IPS-18c (cell line): ENCODE results near the gene AAK1.
"Not testable (repeated sequence)": the region's sequence is repeated elsewhere in the genome, so short reads cannot be mapped to it uniquely, and the experiment has no call there.

Experiments used
- H3K4me3 ChIP-seq: 2 replicates; pipeline ENCODE4 v1.7.0; 2013; ENCODE audit warnings: low read depth, mild to moderate bottlenecking, low read length, moderate library complexity; ENCODE audit not compliant: insufficient read depth
- H3K9me3 ChIP-seq: one replicate; pipeline ENCODE4 v1.6.1; 2013; ENCODE audit warnings: mild to moderate bottlenecking, low read length, moderate library complexity; ENCODE audit not compliant: control insufficient read depth, insufficient read depth

The AAK1 gene

DNA sequence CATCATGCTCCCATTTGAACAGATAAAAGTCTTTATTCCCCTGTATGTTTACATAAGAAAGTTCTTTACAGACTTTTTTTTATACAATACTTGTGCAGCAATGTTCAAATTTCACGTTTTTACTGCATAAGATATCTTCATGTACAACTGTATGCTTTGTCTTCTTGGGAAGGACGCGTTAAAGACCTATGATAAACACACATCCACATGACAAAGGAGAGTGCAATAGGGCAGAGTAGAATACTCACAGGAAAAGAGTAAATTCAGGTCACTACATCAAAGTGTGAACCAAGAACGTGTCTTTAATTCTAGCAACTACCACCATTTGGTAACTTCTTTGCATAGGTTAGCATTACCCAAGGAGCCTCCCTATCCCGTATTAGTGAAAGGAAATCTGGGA, 172.6 kb downstream of the AAK1 start:
- H3K4me3 ChIP-seq: no peak overlapping the region

DNA sequence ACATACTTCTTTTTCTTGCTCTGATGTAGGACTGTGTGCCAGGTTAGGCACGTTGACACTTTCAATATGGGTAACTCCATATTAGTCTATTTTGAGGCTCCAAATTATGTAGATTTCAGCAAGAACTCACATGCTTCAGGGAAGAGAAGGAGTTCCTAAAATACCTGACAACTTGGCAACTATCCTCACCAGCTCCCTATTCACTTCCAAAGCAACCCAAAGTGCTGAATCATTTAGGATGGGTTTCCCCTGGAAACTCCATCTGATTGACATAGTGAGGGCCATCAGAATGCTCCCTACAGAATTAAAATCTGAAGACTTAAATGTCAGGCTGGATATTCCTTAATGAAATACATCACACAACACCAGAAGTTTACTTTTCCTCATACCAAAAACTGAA, 173.8 kb downstream of the AAK1 start:
- H3K4me3 ChIP-seq: no peak overlapping the region
- no peaks in the 10 kb centered on the region for H3K9me3 ChIP-seq

More for the DNA sequence above, 172.6 kb downstream of the AAK1 start:
- H3K9me3 ChIP-seq: no peaks in the 10 kb centered on the region

DNA sequence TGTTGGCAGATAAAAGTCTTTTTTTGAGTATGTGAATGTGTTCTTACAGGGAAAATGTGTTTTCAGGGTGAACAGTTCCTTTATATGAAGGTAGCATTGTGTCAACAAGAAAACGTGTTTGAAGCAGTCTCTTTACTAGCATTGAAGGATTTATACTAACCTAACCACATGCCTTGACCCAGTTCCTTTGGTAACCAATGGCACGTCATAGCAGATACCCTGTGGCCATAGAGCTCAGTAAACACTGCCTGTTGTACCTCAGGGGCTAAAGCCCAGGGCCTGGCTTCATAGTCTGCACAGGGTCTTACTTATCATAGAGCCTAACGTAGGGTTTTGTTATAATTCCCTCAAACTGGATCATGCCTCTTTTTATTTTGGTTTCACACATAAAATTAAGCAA, 174.2 kb downstream of the AAK1 start:
- H3K9me3 ChIP-seq: no peaks in the 10 kb centered on the region
- H3K4me3 ChIP-seq: no peak overlapping the region

DNA sequence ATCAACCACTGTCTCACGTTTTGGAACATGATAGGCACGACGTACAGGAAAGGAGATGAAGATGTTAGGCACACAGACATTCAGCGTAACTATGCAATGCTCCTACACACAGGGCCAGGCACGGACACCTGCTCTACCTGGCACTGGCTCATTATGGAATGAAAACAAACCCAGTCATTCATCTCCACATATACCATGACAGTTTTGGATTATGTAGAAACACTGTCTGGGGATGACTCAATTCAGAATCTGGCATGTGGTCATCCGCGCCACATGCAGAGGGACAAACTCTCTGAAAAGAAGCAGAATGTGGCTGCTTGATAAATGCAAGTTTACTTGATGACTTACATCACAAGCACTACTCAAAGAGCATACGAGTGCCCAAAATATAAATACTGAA, 176.8 kb downstream of the AAK1 start:
- no peak overlapping the region for H3K4me3 ChIP-seq
- H3K9me3 ChIP-seq: no peaks in the 10 kb centered on the region

DNA sequence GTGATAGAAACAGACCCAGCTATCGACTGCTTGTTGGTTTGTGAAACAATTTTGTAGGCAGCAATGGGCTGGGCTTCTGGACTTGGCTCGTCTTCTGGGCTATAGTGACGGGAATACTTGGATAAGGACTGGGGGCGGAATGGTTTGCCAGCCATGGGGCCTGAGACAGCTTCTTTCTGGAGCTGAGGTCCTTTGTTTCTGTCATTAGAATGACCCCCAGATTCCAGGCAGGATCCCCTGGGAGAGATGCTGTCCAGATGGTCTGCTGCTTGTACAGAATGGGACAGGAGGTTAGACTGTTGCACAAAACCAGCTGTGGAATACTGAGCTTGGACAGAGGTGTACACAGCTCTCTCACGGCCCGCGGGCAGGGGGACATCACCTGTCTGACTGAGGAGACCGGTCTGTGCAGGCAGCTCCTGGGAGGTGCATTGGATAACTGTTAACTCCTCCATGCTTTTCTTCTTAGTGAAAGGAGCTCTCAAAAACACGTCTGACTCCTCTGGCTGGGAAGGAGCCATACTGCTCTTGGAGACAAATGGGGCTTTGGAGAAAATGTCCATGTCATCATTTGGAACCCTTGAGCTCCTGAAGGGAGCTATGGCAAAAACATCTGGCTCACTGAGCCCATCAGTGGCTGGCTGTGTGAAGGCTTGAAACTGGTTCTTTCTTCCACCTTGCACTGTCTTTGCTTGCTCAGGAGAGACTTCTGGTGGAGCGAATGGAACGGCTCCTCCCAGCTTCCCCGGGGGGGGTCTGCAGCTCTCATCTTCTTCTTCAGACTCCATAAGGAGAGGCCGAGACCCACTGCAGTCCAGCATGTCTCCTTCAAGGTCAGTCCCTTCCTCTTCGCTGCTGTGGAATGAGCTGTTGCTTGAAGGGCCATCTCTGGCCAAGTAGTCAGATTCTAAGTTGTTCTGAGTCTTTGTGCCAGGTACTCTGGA, 177.8 kb downstream of the AAK1 start:
- Histone ChIP-seq H3K9me3 (no peaks in the 10 kb centered on the region), H3K4me3 (no peak overlapping the region)

DNA sequence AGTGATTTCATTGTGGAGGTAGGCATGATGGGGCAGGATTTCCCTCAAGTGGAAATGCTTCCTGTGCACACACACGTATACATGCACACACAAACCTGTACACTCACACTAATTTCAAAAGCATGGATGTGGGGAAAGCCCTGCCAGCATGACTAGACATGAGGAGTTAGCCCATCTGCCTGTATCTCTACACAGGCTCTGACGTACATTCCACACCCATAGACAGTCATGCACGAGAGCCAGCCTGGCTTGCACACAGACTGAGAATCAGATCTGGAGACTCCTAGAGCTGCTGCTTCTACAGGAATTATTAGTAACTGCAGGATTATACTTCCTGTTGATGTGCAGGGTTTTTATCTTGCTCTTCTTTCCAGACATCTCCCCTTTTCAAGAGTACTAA, 179.0 kb downstream of the AAK1 start:
- H3K9me3 ChIP-seq: no peaks in the 10 kb centered on the region
- no peak overlapping the region for H3K4me3 ChIP-seq

DNA sequence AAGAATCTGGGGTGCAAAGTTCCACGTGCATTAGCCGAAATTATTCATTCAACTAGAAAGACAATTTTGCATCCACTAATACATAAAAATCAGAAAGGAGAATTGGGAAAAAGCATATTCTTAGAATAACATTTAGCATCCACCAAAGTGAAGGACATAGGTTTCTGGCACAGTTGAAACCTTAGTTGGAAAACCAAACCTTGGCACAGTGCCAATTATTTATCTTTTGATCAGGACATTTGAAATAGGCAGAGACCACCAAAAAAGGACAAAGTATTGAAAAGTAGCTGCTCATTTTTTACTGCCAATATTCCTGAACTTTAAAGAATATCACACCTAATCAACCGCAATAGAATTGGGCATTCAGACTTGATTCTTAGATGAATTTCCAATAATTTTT, 180.8 kb downstream of the AAK1 start:
- H3K4me3 ChIP-seq: no peak overlapping the region
- H3K9me3 ChIP-seq: no peaks in the 10 kb centered on the region

DNA sequence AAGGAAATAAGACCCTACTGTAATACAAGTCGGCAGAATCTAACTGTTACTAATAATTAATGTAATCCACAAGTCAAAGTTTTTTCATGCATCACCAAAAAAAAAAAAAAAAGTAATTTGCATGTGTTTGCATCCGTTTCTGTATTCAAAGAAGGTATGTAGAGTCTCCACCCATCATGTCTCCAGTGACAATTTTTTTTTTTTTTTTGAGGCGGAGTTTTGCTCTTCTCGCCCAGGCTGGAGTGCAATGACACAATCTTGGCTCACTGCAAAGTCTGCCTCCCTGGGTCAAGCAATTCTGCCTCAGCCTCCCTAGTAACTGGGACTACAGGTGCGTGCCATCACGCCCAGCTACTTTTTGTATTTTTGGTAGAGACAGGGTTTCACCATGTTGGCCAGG, 182.1 kb downstream of the AAK1 start:
- Histone ChIP-seq H3K4me3 (no peak overlapping the region), H3K9me3 (no peaks in the 10 kb centered on the region)

DNA sequence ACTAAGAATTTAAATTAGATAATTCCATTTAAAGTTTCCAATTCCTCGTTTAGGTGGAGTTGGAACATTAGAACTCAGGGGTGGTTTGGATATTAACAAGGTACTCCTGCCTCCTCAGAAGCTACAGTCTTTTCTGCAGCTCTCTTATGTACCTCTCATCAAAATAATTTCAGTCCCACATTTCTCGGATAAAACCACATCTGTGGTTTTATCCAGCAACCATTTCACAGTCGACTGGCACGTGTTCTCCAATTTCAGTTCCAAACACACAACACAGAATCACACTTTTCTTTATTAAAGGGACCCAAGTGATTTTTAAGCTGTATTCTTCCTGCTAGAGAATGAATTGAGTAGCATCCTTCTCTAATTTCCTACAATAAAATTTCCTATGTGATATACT, 183.6 kb downstream of the AAK1 start:
- Histone ChIP-seq H3K9me3 (no peaks in the 10 kb centered on the region), H3K4me3 (no peak overlapping the region)

DNA sequence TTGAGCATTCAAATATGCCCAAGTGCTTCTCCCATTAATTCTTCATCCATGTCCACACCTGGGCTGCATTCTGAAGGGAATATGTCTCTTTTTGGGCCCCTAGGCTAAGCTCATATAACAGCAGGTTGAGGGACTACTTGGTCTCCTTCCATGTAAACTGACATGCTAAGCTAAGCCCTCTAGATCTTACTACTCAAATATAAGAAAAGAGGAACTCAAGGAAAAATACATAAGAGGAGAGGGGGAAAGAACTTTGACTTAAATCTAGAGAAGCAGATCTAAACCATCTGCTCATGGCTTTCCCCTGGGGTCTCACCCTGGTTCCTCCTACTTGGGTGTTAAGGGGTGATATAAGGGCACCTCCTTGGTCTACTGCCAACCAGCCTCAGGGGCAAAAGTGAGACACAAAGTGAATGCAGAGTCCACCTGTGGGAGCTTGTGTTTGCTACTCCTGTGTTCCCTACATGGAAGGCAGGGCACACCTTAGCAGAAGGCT, 186.5 kb downstream of the AAK1 start:
- no peaks in the 10 kb centered on the region for H3K9me3 ChIP-seq
- H3K4me3 ChIP-seq: no peak overlapping the region

DNA sequence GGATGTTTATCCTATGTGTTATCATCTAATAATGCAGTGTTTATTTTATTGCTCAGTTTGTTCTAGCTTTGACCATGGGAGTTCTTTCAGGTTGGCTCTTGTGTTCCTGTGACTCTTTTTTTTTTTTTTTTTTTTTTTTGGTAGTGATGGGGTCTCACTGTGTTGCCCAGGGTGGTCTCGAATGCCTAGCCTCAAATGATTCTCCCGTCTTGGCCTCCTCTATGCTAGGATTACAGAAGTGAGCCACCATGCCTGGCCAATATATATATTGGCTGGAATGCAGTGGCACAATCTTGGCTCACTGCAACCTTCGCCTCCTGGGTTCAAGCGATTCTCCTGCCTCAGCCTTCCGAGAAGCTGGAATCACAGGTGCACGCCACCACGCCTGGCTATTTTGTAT, 187.4 kb downstream of the AAK1 start:
- H3K9me3 ChIP-seq: no peaks in the 10 kb centered on the region
- no peak overlapping the region for H3K4me3 ChIP-seq

DNA sequence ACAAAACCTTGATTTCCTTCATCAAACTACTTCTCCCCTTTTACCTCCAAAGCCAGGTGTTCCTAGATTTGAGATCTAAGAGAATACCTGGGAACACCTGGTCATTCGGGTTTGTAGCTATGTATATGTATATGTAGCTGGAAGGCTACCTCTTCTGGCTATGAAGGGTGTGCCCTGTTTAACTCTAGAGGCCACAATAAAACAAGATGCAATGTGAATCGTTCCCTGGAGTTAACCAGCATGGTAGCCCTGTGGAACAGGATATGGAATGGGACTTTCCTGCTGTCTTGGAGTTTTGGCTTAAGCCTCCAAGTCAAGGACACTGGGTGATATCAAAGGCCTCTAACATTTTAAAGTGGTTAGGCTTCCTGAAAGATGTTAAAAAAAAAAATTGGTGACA, 188.6 kb downstream of the AAK1 start:
- no peaks in the 10 kb centered on the region for H3K9me3 ChIP-seq

DNA sequence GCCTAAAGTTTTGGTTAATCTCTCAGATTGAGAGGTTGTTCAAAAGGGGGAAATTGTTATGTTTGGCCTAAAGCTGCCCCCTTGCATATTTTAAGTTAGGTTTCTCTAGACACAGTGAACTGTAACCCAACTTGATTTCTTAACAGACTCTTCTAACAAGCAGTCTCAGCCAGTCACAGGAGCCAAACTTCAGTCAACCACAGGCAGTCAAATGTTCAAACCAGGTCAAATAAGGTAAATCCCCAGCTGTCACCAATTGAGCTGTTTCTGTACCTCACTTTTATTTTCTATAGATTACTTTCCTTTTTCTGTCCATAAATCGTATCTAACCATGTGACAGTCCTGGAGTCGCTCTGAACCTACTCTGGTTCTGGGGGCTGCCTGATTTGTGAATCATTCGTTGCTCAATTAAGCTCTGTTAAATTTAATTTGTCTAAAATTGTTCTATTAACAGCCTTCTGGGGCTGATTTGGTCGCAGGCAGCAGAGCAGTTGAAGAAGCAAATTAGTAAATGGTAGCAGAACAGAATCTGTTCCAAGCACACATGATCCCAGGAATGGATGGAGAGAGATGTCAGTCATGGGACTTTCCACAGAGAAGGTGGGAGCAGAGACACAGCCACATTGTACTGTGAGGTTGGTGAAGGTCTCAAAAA, 189.9 kb downstream of the AAK1 start:
- no peak overlapping the region for H3K4me3 ChIP-seq
- H3K9me3 ChIP-seq: no peaks in the 10 kb centered on the region

More for the DNA sequence above, 188.6 kb downstream of the AAK1 start:
- no peak overlapping the region for H3K4me3 ChIP-seq

DNA sequence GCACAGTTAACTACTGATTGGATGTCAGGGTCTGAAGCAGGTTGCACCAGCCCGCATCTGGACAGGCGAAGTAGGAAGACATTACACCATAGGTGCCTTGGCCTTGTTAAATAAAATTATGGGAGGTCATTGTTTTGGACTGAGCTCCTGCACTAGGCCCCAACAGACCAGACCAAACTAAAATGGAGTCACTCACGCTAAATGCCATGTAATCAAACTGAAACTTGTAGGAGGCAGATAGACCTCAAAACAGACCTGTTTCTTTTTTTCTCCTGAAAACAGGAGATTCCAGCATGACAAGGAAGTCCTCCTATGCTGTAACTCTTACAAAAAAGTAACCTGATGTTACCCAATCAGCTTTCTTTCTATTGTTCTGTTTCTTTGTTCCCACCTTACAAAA, 190.9 kb downstream of the AAK1 start:
- Histone ChIP-seq H3K4me3 (no peak overlapping the region), H3K9me3 (no peaks in the 10 kb centered on the region)

DNA sequence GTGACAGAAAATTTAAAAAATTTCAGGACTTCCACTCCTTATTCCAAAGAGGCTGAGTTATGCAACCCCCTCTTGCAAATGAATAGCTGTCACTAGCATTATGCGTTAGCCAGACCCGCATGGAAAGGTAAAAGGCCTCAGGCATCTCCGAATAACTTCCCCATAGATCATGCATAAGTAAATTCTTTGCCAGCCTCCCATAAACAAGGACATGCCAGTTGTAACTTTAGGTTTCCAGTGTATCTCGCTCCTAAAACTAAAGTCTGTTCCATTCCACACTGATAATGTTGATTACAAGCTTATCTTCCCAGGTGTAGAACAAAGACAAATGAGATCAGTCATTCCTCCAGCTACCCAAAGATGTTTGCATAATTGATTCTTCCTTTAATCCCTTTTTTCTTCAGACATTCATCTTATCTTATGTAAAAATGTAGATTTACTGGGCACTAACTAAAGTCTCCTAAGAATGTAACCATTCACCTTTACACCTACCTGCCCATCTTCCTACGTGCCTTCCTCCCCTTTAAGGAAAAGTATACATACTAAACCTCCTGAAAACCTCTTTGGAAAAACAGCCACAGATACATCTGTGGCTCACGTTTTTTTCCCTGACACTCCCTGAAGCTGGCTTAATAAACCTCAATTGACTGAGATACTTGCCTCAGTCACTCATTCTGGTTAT, 192.7 kb downstream of the AAK1 start:
- Histone ChIP-seq H3K4me3 (no peak overlapping the region), H3K9me3 (no peaks in the 10 kb centered on the region)

DNA sequence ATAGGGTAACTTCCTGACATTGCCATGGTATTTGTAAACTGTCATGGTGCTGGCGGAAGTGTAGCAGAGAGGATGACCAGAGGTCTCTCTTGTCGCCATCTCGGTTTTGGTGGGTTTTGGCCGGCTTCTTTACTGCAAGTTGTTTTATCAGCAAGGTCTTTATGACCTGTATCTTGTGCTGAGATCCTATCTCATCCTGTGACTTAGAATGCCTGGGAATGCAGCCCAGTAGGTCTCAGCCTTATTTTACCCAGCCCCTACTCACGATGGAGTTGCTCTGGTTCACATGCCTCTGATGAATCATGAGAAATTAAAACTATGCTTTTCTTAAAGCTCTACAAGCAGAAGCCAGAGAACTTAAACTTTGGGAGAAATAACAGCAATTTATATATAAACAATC, 193.6 kb downstream of the AAK1 start:
- Histone ChIP-seq H3K9me3 (no peaks in the 10 kb centered on the region), H3K4me3 (no peak overlapping the region)

DNA sequence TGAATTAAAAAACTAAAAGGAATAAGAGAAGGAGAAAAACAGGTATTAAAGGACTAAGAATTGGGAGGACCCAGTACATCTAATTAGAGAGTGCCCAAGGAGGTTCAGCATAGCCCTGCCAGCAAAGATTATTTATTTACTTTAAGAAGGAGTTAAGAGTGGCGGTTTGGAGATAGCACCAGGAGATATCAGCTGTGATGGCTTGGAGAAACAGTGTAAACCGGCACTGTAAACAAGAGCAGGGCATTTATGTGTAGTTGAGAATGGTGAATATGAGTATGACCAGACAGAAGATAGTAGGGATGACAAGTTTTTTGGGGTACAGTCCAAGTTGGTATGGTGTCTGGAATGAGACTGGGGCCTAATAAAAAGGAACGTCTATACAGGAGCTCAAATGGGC, 199.9 kb downstream of the AAK1 start:
- H3K4me3 ChIP-seq, H3K9me3 ChIP-seq: not testable (repeated sequence)

DNA sequence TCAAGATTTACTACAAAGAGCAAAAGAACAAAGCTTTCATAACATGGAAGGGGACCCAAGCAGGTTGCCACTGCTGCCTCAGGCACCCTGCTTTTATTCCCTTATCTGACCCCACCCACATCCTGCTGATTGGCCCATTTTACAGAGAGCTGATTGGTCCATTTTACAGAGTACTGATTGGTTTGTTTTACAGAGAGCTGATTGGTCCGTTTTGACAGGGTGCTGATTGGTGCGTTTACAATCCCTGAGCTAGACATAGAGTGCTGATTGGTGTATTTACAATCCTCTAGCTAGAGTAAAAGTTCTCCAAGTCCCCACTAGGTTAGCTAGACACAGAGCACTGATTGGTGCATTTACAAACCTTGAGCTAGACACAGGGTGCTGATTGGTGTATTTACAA, 204.0 kb downstream of the AAK1 start:
- not testable (repeated sequence) for H3K9me3 ChIP-seq, H3K4me3 ChIP-seq
